ENCODE results near the gene ABHD2.

Gene ABHD2

DNA sequence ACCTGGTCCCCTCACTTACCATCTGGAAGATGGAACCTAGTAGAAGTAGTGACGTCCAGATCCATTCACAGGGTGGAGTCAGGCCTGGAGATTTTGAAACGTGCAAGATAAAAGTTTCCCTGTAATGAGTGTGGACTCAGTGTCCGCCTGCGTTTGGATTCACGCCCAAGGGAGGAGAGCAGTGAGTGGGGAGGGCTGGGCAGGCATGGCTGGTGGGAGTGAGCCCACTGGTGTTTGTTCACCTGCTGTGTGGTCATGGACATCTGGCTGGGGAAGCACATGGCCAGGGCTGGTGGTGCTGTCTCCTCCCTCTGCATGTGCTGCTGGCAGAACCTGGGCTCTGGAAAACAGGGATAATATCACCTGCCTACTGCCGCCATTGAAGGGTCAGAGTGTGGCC lies 96.1 kb downstream of the ABHD2 start:
- no peak overlapping the region for H3K27ac ChIP-seq
- no peak for DNase-seq (ENCODE audit: low read depth, low spot score)

DNA sequence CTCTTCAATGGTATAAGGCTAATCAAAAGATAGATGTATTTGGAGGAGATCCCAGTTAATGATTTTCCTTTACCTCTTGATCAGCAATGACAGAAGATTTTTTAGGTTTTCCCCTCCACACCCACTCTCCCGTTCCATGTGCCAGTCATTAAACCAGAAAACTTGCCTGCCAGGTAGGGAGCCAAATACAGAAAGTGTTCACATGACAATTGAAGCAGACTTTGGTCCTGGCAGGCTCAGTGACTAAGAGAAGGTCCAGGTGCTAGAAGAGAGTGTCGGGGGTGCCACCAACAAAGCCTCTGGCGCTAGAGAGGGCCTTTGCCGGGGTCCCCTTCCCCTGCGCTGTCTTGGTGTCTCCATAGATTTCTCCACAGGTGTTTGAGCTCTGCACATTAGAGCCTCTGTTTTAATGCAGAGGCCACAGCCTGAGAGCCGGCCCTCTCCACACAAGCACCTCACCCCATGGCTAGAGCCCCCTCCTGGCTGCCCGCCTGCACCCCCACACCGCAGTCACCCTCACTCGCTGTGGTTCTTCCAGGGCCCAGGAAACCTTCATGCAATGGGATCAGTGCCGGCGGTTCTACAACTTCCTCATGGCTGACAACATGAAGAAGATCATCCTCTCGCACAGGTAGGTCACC lies 96.8 kb downstream of the ABHD2 start:
- no peak overlapping the region for H3K27ac ChIP-seq
- DNase-seq (ENCODE audit: low read depth, low spot score), result no peak

- no peak for DNase-seq (ENCODE audit: low read depth, low spot score)
- no peak overlapping the region for H3K27ac ChIP-seq
Observed at GRCh38 chr15:89186803-89187202, 98.5 kb downstream of the ABHD2 start.

GRCh38 chr15:89187301-89187985 lies 99.2 kb downstream of the ABHD2 start:
- H3K27ac ChIP-seq, result no peak overlapping the region
- no peak for DNase-seq (ENCODE audit: low read depth, low spot score)

DNA sequence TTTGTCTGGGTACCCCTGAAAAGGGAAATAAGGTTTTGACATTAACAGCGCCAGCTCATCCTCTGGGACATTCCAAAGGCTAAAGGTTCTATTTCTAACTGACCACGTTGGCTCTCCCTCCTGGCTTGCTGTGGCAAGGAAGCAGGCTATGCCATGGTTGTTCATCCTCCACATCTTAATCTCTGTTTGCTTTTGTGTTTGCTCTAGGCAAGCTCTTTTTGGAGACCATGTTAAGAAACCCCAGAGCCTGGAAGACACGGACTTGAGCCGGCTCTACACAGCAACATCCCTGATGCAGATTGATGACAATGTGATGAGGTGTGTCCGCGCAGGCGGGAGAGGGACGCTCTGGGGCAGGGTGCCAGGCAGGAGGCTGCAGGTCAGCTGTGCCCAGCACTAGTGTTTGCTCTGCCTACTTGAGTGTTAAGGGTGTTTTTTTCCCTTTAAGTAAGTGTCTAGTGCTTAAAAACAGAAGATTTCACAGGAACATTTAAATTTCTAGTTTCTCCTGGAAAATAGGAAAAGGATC lies 99.8 kb downstream of the ABHD2 start:
- no peak for DNase-seq (ENCODE audit: low read depth, low spot score)
- H3K27ac ChIP-seq, result no peak overlapping the region

- no peak for DNase-seq (ENCODE audit: low read depth, low spot score)
Observed at GRCh38 chr15:89192136-89192535, 103.9 kb downstream of the ABHD2 start.

GRCh38 chr15:89192766-89193165 lies 104.5 kb downstream of the ABHD2 start:
- DNase-seq (ENCODE audit: low read depth, low spot score), result no peak
- H3K27ac ChIP-seq, result peak overlapping the region; percentile 71

More at GRCh38 chr15:89192136-89192535, 103.9 kb downstream of the ABHD2 start:
- H3K27ac ChIP-seq, result peak overlapping the region; percentile 71

DNA sequence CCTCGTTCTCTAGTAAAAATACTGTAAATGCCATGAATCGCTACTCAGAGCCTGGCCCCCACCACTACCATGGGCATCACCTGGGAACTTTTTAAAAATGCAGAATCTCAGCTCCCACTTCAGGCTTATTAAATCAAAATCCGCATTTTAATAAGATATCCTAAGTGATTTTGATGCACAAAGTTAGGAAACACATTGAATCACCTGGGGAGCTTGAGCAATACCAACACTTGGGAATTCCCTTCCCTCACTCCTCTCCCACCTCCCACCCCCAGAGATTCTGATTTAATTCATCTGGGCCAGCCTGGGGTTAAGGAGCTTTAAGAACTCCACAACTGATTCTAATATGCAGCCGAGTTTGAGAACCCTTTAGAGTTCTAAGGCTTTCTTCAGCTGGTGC lies 106.4 kb downstream of the ABHD2 start:
- DNase-seq (ENCODE audit: low read depth, low spot score), result no peak
- no peak overlapping the region for H3K27ac ChIP-seq

DNA sequence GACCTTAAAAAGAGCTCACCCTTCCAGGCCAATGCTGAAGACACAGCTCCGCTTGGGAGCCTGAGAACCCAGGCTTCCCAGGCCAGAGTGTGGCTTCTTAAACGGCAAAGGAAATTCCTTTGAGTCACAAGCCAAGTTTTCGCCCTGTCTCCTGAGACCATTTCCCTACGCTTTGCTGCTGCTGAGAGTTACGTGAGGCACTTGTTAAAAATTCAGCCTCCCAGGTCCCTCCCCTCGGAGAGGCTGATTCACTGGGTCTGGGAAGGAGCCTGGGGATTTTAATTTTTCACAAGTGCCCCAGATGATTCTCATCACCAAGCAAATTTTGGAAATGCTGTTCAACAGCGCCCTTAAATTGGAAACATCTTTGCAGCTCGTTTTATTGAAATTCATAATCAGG lies 107.6 kb downstream of the ABHD2 start:
- DNase-seq (ENCODE audit: low read depth, low spot score), result no peak
- H3K27ac ChIP-seq, result no peak overlapping the region

GRCh38 chr15:89196241-89196640 lies 108.0 kb downstream of the ABHD2 start:
- H3K27ac ChIP-seq, result no peak overlapping the region
- DNase-seq (ENCODE audit: low read depth, low spot score), result no peak

GRCh38 chr15:89196994-89197393 lies 108.7 kb downstream of the ABHD2 start:
- H3K27ac ChIP-seq, result peak overlapping the region; percentile 55
- DNase-seq (ENCODE audit: low read depth, low spot score), result no peak

GRCh38 chr15:89197503-89197971 lies 109.3 kb downstream of the ABHD2 start:
- peak overlapping the region; percentile 55 for H3K27ac ChIP-seq
- peak; percentile 55 for DNase-seq (ENCODE audit: low read depth, low spot score)

GRCh38 chr15:89198196-89198595 lies 109.9 kb downstream of the ABHD2 start:
- no peak overlapping the region for H3K27ac ChIP-seq
- no peak for DNase-seq (ENCODE audit: low read depth, low spot score)

GRCh38 chr15:89198934-89199333 lies 110.7 kb downstream of the ABHD2 start:
- H3K27ac ChIP-seq, result no peak overlapping the region
- DNase-seq (ENCODE audit: low read depth, low spot score), result no peak

DNA sequence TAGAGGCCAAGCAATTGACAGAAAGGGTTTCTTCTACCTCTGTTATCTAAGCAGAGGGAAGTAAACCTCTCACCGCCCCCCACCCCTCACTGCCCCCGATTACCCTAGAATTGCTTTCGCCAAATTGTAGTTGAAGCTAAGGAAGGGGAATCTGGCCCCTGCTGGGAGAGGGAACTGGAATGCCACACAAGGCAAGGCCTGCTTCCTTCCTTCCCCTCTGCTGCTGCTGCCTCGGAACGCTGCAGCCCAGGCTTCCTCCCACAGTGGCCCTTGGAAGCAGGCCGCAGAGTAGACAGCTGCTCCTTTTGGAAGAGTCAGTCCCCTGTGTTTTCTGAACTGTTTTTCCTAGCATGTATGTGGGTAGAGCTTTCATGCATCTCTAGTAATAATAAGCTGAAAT lies 111.5 kb downstream of the ABHD2 start:
- no peak for DNase-seq (ENCODE audit: low read depth, low spot score)
- no peak overlapping the region for H3K27ac ChIP-seq

- no peak overlapping the region for H3K27ac ChIP-seq
- DNase-seq (ENCODE audit: low read depth, low spot score), result no peak
Observed at GRCh38 chr15:89200182-89200581, 111.9 kb downstream of the ABHD2 start.

DNA sequence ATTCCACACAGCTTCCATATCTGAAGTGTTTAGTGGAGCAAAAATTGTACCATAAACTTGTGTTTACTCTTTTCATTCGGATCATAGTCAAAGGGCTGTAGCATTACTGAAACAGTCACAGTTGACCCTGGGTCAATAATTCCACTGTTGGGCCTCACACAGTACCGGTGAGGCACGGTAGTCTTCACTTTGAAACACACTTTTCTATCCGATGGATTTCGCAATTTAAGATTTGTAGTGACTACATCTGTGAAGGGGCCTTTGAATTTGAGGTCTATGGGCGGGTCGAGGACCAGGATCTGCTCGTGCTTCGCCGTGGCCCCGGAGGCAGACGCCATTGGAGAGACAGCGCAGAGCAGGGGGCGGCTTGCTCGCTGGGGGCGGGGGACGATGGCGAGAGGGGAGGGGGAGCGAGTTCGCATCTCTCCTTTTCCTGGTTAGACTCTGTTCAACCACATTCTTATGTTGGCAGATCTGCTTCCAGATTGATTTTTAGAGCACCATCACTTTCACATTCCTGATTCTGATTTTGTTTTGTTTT lies 113.3 kb downstream of the ABHD2 start:
- no peak overlapping the region for H3K27ac ChIP-seq
- DNase-seq (ENCODE audit: low read depth, low spot score), result no peak

DNA sequence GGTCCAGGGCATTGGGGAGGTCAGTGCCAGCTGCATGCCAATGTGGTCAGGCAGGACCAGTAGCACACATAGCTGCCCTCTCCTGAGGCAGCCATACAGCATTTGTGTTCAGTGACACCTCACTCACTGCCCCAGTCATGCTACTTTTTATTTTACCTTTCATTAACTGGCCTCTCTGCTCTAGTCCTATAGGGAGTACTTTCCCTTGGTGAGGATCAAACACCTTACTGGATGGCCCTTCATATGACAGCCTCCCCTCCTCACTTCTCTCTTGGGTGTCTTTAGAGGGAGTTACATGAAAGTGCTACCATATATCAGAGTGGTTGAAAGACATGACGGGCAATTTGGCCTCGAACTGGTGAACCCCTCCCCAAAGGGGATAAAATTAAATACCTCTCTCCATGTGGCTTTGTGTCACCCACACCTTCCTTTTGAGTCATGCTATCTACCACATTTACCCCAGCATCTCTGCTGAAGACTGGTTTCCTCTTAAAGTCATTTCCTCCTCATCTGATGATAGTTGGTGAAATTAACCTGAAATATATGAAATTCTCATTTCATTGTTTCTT lies 115.5 kb downstream of the ABHD2 start:
- no peak for DNase-seq (ENCODE audit: low read depth, low spot score)
- no peak overlapping the region for H3K27ac ChIP-seq

DNA sequence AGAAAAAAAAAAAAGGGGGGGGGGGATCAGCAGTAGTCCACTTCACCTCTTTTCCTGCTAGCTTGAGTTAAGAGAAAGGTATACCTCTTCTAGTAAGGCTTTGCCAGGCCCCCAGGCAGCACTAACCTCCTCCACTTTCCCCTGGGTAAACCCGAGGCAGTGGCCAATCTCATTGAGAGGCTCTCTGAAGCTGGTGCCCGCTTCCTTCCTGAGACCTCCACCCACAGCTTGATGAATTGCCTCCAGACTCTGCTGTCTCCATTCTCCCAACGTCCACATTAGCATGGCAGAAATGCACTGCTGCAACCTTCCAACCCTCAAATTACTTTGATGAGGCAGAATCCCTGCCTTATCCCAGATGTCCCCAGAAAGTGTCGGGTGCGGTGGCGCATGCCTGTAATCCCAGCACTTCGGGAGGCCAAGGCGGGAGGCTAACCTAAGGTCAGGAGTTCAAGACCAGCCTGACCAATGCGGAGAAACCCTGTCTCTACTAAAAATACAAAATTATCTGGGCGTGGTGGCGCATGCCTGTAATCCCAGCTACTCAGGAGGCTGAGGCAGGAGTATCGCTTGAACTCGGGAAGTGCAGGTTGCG lies 117.8 kb downstream of the ABHD2 start:
- no peak overlapping the region for H3K27ac ChIP-seq
- no peak for DNase-seq (ENCODE audit: low read depth, low spot score)

- no peak overlapping the region for H3K27ac ChIP-seq
- DNase-seq (ENCODE audit: low read depth, low spot score), result no peak
Observed at GRCh38 chr15:89206908-89207331, 118.7 kb downstream of the ABHD2 start.

- DNase-seq (ENCODE audit: low read depth, low spot score), result no peak
- no peak overlapping the region for H3K27ac ChIP-seq
Observed at GRCh38 chr15:89208256-89208655, 120.0 kb downstream of the ABHD2 start.
